ENCODE results near the gene ABI3BP.

The ABI3BP gene

DNA sequence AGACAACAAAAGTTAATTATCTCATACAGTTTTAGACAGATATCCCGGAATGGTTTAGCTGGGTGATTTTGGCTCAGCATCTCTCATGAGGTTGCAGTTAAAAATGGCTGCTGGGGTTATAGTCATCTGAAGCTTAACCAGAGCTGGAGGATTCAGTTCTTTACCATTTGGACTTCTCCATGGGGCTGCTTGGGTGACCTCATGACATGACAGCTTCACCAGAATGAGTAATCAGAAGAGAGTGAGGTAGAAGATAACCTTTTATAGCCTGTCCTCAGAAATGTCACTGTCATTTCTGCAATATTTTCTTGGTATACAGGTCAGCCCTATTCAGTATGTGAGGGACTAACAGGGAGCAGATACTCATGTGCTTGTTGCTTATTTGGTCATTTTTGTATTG lies 253.0 kb downstream of the ABI3BP start:
- Histone ChIP-seq H3K9me3 (ENCODE audit: low read length) (no peaks in the 10 kb centered on the region), H4K20me1 (ENCODE audit: insufficient read depth, low read length) (no peaks in the 10 kb centered on the region; the same call in 1 of the 2 replicates), H3F3A (ENCODE audit: insufficient read depth, low read length) (no peaks in the 10 kb centered on the region), H3K79me2 (ENCODE audit: insufficient read depth, low read length) (no peaks in the 10 kb centered on the region), H3K27me3 (ENCODE audit: insufficient read depth, low read length) (no peaks in the 10 kb centered on the region), H3K27ac (ENCODE audit: low read depth, low read length, poor library complexity, severe bottlenecking) (no peak overlapping the region), H3K36me3 (ENCODE audit: insufficient read depth, low read length) (peaks cover 78% of the 10 kb centered on the region), H3K4me3 (ENCODE audit: low read depth, low read length, poor library complexity, severe bottlenecking) (no peak overlapping the region), H3K9ac (ENCODE audit: low read length) (no peak overlapping the region), H2AFZ (ENCODE audit: low read length) (no peak overlapping the region), H3K4me1 (ENCODE audit: insufficient read depth, low read length, severe bottlenecking) (no peaks in the 10 kb centered on the region), H3K9me2 (ENCODE audit: low read depth, low read length) (no peaks in the 10 kb centered on the region), H3K4me2 (ENCODE audit: low read length) (no peak overlapping the region)
- TF ChIP-seq, protein P1, sequence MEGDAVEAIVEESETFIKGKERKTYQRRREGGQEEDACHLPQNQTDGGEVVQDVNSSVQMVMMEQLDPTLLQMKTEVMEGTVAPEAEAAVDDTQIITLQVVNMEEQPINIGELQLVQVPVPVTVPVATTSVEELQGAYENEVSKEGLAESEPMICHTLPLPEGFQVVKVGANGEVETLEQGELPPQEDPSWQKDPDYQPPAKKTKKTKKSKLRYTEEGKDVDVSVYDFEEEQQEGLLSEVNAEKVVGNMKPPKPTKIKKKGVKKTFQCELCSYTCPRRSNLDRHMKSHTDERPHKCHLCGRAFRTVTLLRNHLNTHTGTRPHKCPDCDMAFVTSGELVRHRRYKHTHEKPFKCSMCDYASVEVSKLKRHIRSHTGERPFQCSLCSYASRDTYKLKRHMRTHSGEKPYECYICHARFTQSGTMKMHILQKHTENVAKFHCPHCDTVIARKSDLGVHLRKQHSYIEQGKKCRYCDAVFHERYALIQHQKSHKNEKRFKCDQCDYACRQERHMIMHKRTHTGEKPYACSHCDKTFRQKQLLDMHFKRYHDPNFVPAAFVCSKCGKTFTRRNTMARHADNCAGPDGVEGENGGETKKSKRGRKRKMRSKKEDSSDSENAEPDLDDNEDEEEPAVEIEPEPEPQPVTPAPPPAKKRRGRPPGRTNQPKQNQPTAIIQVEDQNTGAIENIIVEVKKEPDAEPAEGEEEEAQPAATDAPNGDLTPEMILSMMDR (IDR thresholded peaks at IDR 0.05; ENCODE audit: low read length), result no peak
- TF ChIP-seq EZH2 (IDR thresholded peaks at IDR 0.05; ENCODE audit: borderline replicate concordance, low read length), result no peak

DNA sequence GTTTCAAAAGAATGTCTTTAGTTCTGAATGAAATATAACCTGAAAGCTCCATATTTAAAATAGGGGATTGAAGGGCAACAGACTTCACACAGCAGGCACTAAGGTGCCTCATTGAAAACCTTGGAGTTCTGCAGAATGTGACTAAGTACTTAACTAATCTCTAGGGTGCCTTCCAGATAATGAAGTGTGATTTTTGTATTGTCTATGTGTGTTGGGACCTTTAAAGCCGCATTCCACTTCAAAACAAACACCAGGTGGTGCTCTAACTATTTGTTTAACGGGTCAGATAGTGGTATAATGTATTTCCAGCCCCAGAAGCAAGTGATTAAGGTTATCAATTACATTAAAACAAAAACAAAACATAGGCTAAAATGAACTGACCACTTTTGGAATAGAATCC lies 255.9 kb downstream of the ABI3BP start:
- no peak overlapping the region for H3K9ac ChIP-seq (ENCODE audit: low read length)
- no peaks in the 10 kb centered on the region for H3K79me2 ChIP-seq (ENCODE audit: insufficient read depth, low read length)
- no peak for TF ChIP-seq EZH2 (IDR thresholded peaks at IDR 0.05; ENCODE audit: borderline replicate concordance, low read length)
- TF ChIP-seq, protein P1 (IDR thresholded peaks at IDR 0.05; ENCODE audit: low read length), result peak; percentile 57
- no peaks in the 10 kb centered on the region for H3F3A ChIP-seq (ENCODE audit: insufficient read depth, low read length)
- no peak overlapping the region for H3K4me3 ChIP-seq (ENCODE audit: low read depth, low read length, poor library complexity, severe bottlenecking)
- no peaks in the 10 kb centered on the region for H3K9me3 ChIP-seq (ENCODE audit: low read length)
- no peaks in the 10 kb centered on the region for H3K9me2 ChIP-seq (ENCODE audit: low read depth, low read length)
- H3K27me3 ChIP-seq (ENCODE audit: insufficient read depth, low read length), result no peaks in the 10 kb centered on the region
- no peaks in the 10 kb centered on the region; the same call in 1 of the 2 replicates for H4K20me1 ChIP-seq (ENCODE audit: insufficient read depth, low read length)
- H3K4me2 ChIP-seq (ENCODE audit: low read length), result no peak overlapping the region
- H3K4me1 ChIP-seq (ENCODE audit: insufficient read depth, low read length, severe bottlenecking), result no peaks in the 10 kb centered on the region
- H3K36me3 ChIP-seq (ENCODE audit: insufficient read depth, low read length), result peaks cover 80% of the 10 kb centered on the region
- no peak overlapping the region for H3K27ac ChIP-seq (ENCODE audit: low read depth, low read length, poor library complexity, severe bottlenecking)
- no peak overlapping the region for H2AFZ ChIP-seq (ENCODE audit: low read length)

GRCh38 chr3:100732435-100732834 lies 260.8 kb downstream of the ABI3BP start:
- Histone ChIP-seq H3K9me3 (ENCODE audit: low read length) (no peaks in the 10 kb centered on the region), H3K4me3 (ENCODE audit: low read depth, low read length, poor library complexity, severe bottlenecking) (no peak overlapping the region), H3K4me1 (ENCODE audit: insufficient read depth, low read length, severe bottlenecking) (no peaks in the 10 kb centered on the region), H3K9me2 (ENCODE audit: low read depth, low read length) (no peaks in the 10 kb centered on the region), H3K27me3 (ENCODE audit: insufficient read depth, low read length) (no peaks in the 10 kb centered on the region), H3K9ac (ENCODE audit: low read length) (no peak overlapping the region), H3K79me2 (ENCODE audit: insufficient read depth, low read length) (no peaks in the 10 kb centered on the region), H3F3A (ENCODE audit: insufficient read depth, low read length) (no peaks in the 10 kb centered on the region), H3K36me3 (ENCODE audit: insufficient read depth, low read length) (peaks cover 67% of the 10 kb centered on the region), H3K4me2 (ENCODE audit: low read length) (no peak overlapping the region), H2AFZ (ENCODE audit: low read length) (no peak overlapping the region), H4K20me1 (ENCODE audit: insufficient read depth, low read length) (no peaks in the 10 kb centered on the region), H3K27ac (ENCODE audit: low read depth, low read length, poor library complexity, severe bottlenecking) (no peak overlapping the region)
- TF ChIP-seq, protein P1 (IDR thresholded peaks at IDR 0.05; ENCODE audit: low read length), result no peak
- no peak for TF ChIP-seq EZH2 (IDR thresholded peaks at IDR 0.05; ENCODE audit: borderline replicate concordance, low read length)

Data from OCI-LY1 (cell line).